Fibroblast of skin of right quadriceps (primary cell): ENCODE measurements around the gene PAOX.

Experiments used
- DNase-seq: peaks from one replicate; pipeline ENCODE4 v3.0.0-alpha.2; 2013

Gene PAOX

DNA sequence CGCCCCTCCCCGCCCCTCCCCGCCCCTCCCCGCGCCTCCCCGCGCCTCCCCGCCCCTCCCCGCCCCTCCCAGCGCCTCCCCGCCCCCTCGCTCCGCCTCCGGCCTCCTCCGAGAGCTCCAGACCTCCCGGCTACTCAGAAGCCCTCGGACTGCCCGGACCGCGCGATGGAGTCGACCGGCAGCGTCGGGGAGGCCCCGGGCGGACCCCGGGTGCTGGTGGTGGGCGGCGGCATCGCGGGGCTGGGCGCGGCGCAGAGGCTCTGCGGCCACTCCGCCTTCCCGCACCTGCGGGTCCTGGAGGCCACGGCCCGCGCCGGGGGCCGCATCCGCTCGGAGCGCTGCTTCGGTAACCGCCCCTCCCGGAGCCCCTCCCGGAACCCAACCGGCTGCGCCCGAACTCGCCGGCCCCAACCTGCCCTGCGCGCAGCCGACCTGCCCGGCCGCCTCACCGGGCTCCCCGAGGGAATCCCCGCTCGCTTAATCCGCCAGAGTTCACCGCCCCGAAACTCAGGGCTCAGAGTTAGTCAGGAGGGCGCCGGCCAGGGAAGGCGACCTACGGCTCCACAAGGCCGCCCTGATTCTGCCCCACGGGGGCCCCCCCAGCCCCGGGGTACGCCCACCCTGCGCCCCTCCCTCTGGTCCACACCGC lies at the start of gene PAOX:
Gene PAOX (plus strand): TSS at position 111 of the 649 bp plus-strand sequence. CDS start 55 bp downstream, at position 166.
- DNase-seq = peak; percentile 37

DNA sequence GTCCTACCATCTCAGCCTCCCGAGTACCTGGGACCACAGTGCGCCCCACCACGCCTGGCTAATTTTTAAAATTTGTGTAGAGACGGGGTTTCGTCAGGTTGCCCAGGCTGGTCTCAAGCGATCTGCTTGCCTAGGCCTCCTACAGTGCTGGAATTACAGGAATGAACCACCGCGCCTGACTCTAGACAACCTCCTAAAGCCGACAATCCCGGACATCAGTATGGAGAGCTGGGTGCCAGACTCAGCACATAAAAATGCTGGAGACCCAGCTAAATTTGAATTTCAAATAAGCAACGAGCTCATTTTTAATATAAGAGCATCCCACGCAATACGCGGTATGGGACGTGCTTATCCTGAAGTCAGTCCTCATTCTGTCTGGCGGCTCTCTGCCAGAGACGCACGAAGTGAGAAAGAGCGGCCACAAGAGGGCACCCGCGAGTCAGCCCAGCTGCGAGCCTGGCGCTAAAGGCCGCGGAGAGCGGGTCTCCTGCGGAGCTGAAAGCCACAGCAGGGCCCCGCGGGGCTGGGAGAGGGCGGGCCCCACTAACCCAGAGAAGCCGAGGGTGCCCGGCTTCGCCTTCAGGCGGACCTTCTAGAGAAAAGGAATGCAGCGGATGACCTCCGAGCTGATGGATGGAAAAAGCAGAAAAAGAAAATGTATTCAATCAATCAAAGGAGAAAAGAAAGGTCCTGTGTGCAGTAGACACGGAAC lies 49.4 kb upstream of the PAOX start:
- peak; percentile 79 for DNase-seq

DNA sequence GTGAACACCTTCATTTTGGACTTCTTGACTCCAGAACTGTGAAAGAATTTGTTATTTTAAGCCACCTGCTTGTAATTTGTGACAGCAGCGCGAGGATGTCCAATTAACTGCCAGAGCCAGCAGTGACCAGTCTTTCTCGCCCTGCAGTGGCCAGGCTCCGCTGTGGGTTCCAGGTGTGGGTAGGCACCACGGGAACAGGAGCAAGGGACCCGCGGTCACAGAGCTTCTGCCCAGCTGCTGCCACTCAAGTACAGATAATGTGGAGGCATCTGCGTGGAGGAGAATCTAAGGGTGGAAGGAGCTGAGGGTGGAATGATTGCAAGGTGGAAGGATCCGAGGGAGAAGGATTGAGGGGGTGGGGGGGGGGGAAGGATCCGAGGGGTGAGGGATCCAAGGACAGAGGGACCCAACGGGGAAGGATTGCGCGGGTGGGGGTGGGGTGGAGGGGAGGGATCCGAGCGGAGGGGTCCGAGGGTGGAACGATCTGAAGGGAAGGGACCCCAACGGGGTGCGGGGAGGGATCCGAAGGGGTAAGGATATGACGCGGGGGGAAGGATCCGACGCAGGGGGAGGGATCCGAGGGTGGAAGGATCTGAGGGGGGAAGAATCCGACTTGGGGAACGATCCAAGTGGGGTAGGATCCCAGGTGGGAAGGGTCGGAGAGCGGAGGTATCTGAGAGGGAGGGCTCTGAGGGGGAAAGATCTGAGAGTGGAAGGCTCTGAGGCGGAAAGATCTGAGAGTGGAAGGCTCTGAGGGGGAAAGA lies 45.9 kb upstream of the PAOX start:
- DNase-seq = no peak

DNA sequence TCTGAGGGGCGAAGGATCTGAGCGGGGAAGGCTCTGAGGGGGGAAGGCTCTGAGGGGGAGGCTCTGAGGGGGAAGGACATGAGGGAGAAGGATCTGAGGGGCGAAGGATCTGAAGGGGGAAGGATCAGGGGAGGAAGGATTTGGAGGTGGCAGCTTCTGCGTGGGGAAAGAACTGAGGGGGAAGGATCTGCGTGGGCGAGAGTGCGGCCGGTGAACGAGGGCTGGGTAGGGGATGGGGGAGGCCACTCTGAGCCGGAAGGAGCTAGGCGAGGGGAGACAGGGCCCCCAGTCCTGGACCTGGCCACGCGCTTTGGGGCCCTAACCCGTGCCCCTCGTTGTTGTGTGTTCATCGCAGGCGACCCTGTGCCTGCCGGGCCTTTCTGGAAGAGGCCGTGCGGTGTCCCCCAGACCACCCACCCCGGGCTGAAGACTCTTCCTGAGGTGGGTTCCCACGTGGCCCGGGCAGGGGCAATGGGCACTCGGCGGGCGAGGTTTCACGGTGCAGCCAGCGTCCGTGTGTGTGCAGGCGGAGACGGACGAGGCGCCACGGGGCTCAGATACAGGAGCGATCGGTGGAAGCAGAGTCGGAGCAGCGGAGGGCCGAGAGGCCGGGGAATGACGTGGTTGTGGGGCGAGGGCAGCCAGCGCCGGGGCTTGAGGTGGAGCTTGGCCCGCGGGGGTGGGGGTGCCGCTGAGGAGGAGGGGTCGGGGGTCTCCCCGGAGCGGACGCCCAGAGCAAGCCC lies 44.4 kb upstream of the PAOX start:
- no peak for DNase-seq

DNA sequence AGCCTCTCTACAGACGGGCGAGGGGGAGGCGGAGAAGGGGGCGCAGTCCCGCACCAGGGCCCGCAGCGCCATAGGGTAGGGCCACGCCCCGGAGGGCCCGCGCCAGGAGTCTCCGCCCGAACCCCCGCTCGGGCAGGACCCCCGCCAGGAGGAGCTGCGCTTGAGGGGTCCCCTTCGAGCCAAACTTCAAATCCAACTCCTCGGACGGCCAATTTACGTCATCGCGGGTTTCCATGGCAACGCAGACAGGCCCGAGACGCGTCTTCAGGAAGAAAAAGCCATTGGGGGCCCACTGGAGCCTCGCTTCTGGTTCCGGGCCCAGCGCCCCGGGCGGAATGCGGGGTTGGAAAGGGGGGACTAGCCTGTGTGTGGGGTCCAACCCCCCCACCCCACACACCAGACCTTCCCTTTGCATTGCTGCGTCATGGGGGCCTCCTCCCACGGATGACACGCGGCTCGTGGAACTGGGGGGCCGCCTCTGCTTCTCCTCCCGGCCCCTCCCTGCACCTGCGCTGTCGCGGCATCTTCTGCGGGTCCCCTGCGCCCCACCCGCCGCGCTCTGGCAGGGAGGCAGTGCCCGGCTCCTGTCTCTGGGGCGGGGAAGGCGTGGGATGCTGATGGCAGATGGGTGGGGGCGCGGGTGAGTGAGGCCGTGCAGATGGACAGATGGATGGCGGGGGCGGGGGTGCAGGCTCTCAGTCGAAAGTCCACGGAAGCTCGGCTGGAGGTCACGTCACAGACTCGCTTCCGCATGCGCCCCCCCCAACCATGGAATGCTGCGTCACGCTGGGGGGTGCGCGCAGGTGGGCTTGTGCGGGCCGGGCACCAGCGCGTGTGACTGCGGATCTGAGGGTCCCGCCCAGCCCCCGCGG lies 43.6 kb upstream of the PAOX start:
- peak; percentile 51 for DNase-seq

DNA sequence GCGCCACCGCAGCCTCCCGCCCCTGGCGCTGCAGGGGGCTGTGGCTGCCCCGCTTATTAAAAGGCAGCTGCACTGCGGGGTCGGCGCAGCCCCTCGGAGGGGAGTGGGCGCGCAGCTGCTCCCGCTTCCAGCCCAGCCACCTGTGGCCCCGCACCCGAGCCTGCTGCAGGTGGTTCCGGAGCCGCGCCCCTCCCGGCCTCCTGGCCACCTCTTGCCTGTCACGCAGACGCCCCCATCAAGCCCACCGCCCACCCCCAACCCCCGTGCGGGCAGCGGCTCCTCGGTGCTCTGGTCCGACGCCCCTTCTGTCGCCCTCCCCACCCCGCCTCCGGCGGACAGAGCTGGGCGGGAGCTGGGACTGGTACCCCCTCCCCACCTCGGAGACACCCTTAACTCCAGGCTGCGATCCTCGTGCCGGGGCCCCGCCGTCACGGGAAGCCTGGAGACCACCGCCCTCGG lies 42.9 kb upstream of the PAOX start:
- DNase-seq = no peak

DNA sequence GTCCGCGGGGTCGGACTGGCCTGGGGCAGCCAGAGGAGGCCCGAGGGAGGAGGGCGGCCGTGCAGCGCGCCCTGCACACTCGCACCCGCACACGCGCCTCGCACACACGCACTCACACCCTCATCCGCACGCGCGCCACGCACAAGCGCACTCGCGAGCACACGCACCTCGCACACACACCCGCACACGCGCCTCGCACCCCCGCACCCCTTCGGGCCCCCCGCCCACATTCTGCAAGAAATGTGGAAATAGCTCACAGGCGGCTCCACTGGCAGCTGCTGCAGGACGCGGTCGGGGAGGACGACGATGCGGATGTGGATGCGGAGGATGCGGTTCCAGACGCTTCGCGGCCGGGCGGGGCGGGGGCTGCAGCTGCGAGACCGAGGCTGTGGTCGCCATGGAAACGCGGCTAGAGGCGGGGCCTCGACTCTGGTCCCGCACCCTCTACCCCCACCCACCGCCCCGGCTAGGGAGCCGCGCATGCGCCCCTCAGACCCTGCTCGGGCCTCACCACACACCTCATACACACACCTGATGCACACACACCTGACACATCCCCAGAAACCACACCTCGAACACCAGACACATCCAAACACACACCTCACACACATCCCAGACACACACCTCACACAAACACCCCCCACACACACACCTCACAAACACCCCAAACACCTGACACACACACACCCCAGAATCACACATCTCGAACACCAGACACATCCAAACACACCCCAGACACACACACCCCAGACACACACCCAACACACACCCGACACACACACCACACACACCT lies 42.3 kb upstream of the PAOX start, which contains the start of gene CALY:
Gene CALY (minus strand): TSS at position 320 of the 793 bp plus-strand sequence. CDS start 7,907 bp downstream, outside the sequence.
- no peak for DNase-seq

DNA sequence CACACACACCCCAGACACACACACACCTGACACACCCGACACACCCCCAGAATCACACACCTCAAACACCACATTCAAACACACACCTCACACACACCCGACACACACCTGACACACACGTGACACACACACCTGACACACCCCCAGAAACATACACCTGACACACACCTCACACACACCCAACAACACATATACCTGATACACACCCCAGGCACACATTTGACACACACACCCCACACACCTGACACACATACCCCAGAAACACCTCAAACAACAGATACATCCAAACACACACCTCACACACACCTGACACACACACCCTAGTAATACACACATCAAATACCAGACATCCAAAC lies 41.7 kb upstream of the PAOX start:
- no peak for DNase-seq

DNA sequence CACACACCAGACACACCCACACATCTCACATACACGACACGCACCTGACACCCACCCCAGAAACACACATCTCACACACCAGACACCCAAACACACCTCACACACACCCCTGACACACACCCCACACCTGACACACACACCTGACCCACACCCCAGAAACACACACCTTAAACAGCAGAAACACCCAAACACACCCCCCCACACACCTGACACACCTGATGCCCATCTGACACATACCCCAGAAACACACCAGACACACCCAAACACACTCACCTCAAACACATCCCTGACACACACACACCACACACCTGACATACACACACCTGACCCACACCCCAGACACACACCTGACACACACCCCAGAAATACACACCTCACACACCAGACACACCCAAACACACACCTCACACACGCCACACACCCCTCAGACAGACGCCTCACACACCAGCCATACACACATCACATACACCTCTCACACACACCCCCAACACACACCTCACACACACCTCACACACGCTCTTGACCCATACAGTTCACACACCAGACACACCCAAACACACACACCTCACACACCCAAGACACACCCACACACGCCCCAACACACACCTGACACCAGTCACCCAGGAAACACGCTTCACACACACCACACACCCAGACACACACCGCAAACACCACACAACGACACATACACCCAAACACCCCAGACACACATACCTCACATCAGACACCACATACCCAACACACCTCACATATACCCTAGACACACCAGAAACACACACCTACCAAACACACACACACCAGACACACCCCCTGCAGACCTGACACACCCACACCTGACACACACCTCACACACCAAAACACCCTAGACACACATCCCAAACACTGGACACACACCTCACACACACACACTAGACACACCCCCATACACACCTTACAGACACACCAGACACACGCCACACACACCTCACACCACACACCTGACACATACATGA lies 40.7 kb upstream of the PAOX start:
- DNase-seq = no peak

DNA sequence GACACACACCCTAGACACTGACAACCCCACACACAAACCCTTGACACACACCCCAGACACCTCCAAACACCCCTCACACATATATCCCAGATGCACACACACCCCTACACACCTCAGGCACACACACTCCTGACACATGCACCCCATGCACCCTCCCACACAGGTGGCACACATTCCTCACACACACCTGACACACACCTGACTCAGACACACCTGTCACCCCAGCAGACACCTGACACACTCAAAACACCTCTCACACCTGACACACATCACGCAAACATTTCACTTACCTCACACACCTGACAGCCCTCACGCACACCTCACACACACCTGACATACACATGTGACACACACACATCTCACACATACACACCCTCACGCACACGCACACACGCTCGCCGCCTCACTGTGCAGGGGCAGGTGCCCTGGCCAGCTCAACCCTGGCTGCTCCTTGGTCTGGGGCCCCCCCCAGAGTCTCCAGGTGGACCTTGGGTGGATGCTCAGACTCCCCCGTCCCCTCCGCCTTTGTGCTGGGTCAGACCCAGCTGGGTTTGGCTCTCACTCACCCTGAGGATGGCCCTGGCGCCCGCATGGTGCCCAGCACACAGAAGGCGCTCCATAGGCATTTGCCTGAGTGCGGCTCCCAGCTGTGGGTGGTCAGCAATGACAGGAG lies 39.2 kb upstream of the PAOX start:
- no peak for DNase-seq

DNA sequence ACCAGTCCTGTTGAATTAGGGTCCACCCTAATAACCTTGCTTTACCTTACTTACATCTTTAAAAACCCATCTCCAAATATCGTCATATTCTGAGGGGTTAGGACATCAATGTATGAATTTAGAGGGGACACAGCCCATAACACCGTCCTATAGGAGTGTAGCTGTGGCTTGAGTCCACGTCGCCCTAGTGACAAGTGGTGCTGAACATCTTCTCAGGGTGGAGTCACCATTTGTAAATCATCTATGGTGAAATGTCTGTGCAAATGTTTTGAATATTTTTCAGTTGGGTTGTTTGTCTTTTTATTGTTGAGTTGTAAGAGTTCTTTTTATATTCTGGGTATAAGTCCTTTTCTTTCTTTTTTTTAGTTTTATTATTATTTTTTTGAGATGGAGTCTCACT lies 37.1 kb upstream of the PAOX start:
- no peak for DNase-seq

DNA sequence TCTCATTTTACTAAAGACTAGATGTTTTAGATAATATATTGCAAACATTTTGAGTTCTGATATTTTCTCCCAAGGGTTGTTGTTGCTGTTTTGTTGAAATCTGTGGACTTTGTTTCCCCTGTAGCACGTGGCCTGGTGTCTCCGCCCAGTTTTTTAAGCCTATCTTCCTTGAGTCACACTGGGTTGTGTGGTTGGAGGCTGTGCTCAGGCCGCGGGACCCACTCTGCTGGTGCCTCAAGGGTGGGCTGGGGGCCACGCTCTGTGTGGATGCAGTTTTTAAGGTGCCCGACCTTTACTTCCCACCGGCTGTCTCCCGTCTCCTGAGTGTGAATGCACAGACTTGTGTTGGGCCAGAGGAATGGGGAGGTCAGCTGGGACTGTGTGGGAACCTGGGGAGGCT lies 36.1 kb upstream of the PAOX start:
- DNase-seq = no peak

DNA sequence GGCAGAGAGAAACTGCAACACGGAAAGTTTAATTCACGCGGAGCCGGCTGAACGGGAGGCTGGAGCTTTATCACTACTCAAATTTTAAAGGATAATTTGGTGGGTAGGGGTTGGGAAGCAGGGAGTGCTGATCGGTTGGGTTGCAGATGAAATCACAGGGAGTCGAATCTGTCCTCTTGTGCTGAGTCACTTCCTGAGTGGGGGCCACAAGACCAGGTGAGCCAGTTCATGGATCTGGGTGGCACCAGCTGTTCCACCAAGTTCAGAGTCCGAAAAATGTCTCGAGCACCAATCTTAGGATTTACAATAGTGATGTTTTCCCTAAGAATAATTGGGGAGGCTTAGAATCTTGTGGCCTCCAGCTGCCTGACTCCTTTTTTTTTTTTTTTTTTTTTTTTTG lies 35.5 kb upstream of the PAOX start:
- DNase-seq = no peak

DNA sequence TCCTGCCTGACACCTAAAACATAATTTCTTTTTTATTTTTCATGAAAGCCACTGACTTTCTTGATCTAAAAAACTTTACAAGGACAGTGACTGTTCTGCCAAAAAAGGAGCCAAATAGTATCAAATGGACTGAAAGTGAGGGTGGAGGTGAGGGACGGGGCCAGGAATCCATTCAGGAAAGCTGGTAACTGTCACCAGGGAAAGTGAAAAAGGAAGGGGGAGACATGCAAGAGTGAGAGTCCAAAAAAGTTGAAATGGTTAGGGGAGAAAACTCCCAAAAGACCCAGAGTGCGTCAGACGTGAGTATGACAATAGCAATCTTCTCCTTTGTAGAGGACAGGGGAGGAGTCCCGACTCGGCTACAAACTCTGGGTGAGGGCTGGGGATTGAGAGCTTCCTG lies 34.8 kb upstream of the PAOX start:
- DNase-seq = no peak

DNA sequence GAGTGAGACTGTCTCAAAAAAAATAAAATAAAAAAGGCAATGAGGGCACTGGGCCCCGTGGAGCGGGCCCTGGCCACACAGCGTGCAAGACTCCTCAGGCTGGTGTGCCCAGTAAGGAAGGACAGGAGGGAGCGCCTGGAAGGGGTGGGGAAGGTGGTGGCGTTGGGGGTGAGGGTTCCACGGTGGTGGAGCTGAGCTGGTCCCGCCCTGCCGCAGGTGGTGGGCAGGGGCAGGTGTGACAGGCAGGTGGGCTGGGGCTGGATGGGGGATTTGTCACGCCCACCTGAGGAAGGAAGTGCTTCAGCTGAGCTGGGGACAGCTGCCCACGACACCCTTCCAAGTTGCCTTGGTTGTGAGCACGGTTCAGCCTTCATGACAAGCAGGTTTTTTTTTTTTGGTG lies 32.6 kb upstream of the PAOX start:
- no peak for DNase-seq

DNA sequence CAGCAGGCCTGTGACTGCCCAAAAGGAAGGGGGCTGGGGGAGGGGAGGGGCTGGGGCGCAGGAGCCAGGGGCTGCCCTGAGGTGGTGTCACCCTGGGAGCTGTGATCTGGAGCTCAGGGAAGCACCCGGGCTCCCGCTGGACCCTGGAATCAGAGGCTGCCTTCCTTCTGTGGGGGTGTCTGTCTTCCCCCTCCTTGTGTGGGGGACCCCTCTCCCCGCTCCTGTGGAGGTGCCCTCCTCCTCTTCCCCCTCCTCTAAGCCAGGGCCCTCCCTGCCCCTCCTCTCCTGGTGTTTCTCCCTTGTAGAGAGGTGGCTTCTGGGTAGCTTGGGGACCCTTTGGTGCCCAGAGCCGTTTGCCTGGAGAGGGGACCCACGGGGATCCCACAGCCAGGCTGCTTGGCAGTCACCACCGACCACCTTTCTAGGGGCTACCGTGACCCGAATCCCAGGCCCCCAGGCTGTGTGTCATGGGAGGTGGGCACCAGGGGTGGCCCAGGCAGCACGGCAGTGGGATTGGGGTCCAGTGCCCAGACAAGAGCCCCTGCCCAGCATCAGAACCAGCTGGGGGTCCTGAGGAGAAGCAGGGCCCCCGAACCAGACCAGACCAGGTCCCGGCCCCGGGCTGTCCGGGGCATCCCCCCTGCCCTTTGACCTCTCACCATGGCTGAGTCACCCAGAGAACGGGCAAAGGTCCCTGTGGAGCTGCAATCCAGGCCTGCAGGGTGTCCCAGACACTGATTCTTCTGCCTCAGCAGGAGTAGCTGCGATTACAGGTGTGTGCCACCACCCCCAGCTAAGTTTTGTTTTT lies 31.1 kb upstream of the PAOX start:
- DNase-seq = no peak

DNA sequence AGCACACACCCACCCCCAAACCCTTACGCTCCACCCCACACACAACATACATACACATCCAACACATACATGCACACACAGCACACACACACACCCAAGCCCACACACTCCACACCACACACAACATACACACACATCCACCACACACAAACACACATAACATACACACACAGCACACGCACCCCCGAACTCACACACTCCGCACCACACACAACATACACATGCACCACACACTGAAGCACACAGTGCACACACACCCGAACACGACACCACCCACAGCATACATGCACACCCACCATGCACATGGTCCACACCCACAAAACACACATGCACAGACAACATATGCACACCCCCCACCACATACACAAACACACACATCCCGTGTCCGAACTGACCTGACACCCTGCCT lies 29.9 kb upstream of the PAOX start:
- DNase-seq = no peak

DNA sequence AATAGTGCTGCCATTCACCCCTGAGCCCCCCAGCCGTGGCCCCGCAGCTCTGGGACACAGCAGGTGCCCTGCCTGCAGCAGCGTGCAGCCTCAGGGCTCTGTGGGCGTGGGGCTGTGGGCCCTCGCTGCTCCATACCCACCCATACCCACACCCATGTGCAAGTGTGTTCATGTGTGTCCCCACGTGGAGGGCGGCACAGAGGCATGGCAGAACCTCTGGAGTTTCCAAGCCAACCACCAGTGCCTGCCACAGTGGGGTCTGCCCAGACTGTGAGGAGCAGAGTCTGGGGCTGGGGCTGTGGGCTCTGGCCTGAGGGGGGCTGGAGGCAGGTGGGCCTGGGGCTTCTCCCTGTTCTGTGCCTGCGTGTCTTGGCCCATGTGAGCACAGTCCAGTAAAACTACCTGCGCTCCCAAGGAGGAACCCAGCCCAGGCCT lies 29.5 kb upstream of the PAOX start:
- no peak for DNase-seq
